Endothelial cell of umbilical vein (primary cell): ENCODE results near the gene SUCLG1.

Experiments used
- CTCF ChIP-seq, 2 donors: IDR thresholded peaks; 1 replicate in 1 of 2; 2 replicates in 1 of 2; pipeline ENCODE4 v1.5.1; 2011; ENCODE audit warnings: low read length in 2 of 2, mild to moderate bottlenecking in 2 of 2, moderate library complexity in 2 of 2, control low read depth in 1 of 2, inconsistent platforms in 1 of 2, low read depth in 1 of 2; ENCODE audit not compliant: insufficient read depth in 1 of 2; ENCODE audit errors: extremely low read depth in 1 of 2
- POLR2AphosphoS5 ChIP-seq: IDR thresholded peaks from 2 replicates; pipeline ENCODE4 v1.6.1; 2012; ENCODE audit warnings: low read depth, mild to moderate bottlenecking, control low read depth, low read length, moderate library complexity; ENCODE audit not compliant: insufficient read depth
- TF ChIP-seq, protein P1 (sequence below): IDR thresholded peaks from 2 replicates; pipeline ENCODE4 v1.6.1; 2011; ENCODE audit not compliant: insufficient read depth, insufficient read length

- TF ChIP-seq CTCF (IDR thresholded peaks at IDR 0.05; ENCODE audit: extremely low read depth in 1 of 2, insufficient read depth in 1 of 2, low read depth in 1 of 2, low read length in 2 of 2) (no peak), POLR2AphosphoS5 (no peak)
- TF ChIP-seq, protein P1, sequence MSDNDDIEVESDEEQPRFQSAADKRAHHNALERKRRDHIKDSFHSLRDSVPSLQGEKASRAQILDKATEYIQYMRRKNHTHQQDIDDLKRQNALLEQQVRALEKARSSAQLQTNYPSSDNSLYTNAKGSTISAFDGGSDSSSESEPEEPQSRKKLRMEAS: no peak
These were observed 15.1 kb upstream of the SUCLG1 start for GRCh38 chr2:84474176-84474575.
